Measurements from ENCODE around the gene DPCD.
"Not testable (repeated sequence)": the region's sequence is repeated elsewhere in the genome, so short reads cannot be mapped to it uniquely, and the experiment has no call there.

Gene DPCD

DNA sequence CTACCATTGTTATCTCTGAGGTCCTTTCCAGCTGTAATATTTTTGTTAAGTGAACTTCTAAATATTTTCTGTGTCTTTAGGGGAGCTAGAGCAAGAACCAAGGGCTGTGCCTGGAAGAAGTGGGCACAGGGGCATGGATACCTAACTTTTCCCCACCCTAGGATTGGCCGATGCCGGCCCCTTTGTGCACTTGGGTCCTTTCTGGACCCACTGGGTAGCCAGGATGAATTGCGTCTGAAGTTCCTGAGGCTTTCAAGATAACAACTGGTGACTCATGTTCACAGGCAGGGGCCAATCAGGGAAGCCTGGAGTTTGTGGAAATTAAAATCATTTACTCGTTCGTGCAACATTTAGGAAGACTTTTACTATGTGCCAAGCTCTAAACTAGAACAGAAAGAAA is 758 bp downstream of the DPCD start:
- no peak for DNase-seq

DNA sequence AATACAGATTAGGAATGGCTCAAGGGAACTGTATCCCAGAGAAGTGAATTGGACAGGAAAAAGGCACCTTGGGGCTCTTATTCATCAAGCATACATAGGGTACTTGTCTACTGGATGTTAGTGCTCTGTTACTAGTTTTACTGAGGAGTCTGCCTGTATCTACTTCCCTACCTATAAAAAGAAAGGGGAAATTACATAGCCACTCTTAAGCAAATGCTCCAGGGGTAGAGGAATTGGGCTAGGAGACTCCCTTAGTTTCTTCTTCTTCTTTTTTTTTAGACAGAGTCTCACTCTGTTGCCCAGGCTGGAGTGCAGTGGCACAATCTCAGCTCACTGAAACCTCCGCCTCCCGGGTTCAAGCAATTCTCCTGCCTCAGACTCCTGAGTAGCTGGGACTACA is 5.2 kb downstream of the DPCD start:
- DNase-seq: not testable (repeated sequence)

DNA sequence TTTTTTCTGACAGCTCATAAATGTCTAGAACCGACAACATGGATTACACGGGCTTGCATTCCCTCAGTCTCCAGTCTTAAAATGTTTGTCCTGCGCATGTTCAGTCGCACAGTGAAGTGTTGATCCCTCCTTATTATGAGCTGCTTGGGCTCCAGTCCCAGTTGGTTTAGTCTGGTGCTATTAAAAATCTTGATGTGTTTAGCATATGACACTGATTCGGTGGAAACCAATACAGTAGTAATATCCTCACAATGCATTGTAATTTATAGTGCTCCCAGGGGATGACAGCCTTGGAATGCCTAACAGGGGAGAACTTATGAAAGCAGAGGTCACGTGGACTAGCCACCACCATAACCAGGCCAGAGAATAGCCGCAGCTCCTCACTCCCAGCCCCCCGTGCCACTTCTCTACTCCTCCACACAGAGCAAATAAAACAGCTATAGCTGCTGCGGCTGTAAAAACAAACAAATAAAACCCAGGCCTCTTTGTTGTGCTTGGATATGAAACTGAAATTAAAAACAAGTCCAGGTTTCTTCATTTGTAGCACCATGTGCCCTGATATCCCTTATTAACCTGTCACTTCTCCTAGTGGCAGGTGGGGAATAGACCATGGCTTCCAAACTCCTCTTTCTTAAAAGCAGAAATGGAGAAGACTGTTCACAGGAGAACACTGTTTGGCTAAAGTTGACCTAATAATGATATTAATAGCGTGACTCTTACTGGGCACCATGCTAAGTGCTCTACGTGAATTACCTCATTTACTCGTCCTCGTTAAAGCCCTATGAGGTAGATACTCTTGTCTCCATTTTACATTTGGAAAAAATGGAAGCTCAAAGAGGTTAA is 7.7 kb downstream of the DPCD start:
- no peak for DNase-seq

DNA sequence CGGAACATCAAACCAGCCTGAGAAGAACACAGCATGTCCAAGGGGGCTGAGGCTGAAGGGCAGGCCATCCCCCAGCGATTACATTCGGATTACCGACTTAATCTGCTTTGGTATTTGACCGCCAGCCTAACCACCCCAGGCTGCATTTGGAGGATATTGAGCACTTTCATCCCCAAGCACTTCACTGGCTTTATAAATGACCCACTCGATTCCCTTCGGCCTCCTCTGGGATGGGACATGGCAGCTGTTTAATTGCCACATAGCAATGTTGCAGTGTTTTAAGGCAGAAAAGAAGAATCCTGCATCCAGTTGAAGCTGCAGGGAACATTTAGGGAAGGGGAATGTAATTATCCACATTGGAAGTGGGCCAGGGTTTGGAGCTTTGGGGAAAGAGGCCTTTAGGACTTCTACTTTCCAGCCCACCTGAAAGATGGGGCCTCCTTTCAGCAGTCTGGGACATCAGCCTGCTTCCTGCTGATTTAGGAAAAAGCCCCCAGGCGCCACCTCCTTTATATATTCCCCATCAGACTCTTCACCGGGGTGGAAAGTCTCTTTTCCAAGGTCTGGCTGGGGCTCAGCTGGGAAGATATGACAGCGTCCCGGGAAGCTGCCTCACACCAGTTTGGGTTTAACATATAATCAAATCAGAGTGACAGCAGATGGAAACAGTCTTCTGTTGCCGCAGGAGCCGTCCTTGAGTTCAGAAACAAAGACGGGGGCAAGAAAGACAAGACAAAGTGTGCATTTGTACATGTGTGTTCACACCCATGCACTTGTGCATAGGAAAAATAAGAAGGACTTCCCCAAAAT is 9.2 kb downstream of the DPCD start:
- DNase-seq: no peak

DNA sequence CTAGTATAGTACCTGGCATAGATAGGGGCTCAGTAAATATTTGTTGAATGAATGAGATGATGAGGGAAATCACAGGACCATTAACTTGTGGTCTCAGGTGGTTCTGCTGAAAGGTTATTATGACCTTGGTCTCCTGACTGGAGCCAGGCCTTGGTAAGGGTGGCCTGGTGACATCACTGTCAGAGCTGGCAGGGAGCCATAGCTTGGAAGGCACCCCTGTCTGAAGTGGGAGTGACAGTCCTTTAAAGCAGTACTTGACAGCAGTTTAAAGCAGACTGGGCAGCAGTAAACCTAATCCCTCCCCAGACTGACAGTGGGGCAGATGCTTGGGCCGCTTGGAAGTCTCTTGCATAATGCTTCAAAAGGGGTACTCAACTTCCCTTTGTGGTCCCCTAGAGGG is 13.4 kb downstream of the DPCD start:
- peak; percentile 42 for DNase-seq

DNA sequence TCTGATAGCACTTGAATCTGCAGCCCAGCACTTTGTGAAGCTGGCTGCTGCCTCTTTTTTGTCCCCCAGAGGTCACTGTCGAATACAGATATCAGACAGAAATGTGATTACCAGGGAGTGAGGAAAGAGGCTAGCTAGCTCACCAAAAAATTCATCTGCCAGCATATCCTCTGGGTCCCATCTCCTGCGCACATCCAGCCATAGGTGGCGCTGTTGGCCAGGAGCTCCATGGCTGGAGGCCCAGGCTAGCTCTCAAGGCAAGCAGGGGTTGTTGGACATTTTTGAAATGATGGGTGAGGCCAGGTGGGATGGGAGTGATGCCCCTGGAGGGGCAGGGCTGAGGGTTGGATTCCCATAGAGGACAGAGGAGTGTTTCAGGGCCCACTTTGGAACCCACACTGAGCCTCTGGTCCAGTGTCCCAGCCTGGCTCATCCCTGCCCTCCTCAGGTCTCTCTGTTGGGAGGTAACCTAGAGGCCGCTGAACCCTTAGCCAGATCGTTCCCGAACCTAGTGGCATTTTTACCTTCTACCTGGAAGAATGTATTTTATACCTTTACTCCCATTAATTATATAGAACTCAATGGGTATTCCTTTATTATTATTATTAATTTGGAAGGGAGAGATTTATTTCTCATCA is 14.8 kb downstream of the DPCD start:
- peak; percentile 20 for DNase-seq

DNA sequence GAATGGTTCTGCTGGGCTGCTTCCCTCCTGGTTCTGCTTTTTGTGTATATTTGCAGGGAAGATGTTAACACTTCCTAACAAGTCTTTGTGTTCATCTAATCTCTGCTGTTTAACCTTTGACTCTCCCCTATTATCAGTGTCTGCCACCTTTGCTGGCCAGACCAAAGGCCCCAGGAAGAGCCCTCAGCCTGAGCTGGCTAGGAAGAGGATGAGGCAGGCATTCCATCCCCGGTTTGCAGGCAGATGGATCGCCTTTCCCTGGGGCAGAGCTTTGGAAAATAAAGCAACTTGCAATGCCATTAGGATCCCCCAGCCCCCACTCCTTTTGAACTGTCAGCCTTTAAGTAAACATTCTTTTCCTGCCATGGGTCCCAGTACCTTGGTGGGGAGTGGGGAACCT is 19.0 kb downstream of the DPCD start:
- no peak for DNase-seq

DNA sequence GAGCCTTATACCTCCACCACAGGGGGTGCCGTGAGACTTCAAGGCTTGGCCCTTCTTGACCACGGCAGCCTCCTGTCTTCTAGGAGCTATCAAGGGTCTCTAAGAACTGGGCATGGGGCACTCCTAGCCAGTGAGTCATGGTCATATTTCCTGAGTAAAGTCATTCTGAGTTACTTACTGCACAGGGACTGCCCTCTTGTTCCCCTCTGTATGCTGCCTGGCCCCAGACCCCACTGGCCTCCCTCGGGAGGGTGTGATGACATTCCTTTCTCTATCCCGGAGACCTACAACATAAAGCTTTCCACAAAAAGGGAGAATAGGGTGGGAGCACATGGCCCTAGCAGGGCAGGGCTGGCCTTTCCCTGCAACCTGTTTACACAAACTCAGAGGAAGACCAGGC is 21.4 kb downstream of the DPCD start:
- DNase-seq: no peak

DNA sequence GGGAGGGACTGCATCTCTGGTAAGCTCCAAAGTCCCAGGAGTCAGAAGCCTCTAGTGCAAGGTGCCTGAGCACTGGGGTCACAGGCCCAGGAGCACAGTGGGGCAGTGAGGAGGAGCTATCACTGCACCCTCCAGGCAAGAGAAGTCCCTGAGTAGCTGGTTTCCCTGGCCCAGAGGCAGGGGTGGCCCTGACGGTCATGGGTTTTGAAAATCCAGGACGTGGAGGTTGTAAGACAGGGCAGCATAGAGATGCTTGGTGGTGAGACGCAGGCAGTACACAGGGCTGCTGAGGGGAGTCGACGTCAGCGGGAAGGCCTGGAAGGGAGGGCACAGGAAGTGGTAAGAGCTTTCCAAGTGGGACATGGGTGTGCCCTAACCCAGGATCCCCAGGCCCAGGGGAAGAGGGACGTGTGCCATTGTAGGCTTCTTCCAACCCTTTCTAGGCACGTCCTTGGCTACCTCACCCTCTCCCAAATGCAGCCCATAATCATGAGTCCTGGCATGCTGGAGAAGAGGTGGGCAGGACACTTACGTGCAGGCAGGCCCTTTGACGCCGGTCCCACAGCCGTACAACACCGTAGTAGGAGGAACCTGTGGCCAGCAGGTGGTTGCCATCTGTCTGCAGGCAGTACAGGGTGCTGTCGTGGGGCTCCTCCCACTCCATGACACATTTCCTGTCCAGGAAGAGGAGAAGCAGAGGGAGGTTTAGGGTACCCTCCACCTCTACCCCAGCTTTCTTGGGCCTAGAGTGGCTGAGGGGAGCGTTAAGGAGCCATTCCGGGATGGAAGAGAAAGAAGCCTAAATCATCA is 23.2 kb downstream of the DPCD start:
- DNase-seq: no peak

DNA sequence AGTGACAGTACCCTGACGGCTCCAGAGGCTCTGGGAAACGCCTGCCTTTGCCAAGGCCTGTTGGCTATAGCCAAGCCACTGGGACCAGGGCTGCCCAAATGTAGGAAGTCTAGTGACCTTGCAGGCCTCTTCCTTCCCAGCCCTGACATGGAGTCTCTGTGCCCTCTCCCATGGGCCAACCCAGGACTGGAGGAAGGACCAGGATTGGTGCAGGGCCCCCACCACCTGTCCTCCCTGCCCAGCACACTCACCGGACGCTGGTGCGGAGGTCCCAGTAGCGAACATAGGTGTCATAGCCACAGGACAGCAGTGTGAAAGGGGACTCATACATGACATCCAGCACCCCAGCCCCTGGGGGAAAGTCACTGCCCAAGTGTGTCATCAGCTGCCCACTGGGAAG is 24.0 kb downstream of the DPCD start:
- DNase-seq: no peak

DNA sequence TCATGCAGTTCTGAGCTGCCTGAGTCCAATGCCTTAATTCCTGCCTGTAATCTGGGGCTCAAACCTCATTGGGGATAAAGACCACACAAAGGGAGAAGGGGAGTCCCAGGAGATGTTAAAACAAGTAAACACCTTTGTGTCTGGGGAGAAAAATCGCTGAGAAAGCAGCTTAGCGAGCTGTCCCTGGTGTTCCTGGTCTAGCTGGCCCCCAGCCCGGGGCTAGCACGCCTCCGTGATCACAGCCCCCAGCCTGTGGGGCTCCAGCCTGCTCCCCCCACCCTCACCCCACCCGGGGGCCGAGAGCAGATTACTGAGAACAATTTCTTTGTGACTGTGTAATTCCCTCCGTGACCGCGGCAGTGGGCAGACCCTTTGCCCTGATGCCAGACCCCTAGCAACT is 24.8 kb downstream of the DPCD start:
- no peak for DNase-seq

DNA sequence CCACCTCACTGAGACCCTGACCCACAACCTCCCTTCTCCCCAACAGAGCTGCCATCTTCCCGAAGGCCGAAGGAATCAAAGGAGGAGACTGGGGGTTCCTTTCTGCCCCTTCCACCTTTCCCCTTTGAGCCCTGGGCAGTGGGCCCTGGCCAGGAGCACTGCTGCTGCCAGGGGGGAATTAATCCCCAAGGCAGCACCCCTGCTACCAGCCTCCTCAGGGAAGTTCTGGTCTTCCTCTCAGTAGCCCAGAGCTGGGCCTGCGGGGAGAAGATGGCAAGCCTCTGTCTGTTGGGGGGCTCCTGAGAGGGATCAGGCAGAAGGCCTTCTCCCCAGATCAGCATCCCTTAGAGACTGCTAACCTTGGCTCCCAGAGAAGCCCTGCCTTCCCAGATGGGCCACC is 25.5 kb downstream of the DPCD start:
- no peak for DNase-seq

DNA sequence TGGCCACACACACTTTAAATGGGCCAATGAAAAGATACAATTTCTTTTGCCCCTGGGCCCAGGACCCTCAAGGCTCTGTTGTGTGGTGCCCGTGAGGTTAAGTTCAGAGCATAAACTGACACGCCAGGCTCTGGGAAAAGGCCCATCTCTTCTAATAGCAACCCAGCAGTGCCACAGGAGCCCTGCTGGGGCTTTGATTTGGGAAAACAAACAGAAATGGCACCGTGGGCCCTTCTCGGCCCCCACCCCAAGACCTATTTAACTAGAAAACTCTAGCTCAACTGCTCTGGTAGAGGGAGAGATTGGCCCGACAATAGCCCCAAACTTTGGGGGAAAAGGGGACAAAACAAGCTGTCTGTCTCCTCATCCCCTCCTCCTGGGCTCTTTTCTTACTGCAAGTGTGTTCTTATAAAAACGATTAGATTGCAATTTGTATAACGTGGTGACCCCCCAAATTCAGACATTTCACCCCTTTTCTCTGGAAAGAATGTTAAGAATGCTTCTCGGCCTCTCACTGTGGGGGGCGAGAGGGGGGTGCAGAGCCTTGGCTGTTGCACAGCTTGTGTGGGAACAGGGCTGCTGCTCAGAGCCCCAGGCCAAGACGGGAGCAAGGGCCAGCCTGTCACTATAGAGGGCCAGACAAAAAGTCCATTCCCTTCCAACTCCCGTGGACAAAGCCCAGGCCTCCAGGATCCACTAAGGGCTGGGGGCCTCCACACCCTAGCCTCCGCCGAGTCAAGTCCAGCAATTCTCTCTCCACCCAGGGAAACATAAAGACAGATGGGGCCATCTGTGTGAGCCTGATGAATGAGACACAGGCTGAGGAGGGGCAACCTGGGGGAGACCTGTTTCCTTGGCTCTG is 26.8 kb downstream of the DPCD start:
- no peak for DNase-seq

DNA sequence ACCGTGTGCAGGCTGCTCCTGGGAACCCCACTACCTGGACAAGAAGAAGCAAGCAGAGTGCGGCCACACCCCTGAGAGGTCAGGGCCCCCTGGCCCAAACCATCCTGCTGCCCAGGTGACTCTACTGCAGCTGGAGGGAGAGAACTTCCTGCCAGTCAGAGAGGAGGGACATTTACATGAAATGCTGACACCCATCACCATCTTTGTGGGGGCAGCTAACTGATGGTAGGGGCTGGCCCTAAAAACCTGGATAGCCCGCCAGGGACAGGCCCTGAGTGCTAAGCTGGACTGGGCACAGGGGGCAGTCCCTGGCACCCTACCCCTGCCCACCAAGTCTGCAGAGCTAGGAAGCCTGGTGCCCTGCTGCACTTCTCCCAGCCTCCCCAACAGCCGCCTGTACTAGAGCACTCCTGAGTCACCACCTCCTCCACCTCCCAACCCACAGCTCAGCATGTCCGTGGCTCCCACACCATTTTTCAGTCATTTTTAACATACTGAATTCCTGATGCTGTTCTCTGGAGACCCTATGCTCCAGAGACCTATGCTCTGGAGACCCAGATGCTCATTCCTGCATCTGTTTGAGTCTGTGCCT is 27.5 kb downstream of the DPCD start:
- DNase-seq: no peak

DNA sequence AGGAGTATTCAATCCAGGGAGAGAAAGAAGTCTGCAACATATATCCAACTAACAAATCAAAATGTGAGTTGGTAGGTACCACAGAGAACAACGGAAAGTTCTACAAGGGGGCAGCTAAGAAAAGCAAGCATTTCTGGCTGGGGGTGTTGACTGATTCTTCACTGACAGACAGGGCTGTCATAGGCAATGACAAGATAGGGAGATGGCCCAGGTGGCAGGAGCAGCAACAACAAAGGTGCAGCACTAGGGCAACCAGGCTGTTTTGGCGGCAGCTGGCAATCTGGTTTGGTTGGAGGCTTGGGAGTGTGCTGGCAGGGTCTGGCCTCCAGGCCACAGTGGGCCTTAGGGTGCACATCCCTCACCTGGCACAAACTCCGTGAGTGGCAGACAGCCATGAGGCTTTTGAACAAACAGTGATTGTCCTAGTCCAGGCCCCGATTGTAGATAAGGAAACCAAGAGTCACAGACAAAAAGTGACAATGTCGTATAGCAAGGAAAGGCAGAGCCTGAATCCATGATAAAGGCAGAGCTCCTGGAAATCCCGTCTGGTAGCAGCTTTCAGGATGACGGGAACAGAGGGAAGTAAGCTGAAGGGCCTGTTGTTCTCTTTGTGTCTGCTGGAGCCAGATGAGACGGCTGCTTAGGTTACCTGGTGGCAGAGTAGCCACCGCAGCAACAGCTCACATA is 28.4 kb downstream of the DPCD start:
- DNase-seq: no peak

DNA sequence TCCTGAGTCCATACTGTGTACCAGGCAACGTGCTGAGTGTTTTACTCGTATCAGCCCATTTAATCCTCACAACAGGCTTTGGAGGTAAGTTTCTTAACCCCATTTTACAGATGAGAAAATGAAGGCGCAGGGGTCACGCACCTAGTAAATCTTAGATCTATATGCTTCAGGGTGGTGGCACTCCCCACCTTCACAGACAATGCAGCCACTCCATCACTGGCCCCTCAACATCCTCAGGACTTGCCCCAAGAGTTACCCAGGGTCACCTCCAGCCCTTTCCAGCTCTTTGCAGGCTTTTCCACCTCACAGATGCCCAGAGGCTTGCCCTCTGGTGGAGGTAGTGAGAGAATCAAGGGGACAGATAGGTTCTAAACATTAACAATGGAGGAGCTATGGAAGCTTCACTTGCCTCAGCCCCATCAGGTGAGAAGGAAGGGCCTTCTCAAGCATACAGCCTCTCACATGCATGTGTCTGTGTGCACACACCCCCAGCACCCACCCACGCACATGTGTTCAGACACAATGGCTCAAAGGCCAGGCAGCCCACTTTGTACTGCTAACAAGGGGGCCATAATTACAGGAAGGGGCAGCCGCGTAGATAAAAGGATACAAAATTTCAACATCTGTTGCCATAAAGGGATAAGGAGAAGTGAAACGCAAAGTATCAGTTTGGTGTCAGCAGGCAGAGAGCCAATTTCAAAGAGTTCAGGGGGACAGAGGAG is 29.1 kb downstream of the DPCD start:
- DNase-seq: no peak

DNA sequence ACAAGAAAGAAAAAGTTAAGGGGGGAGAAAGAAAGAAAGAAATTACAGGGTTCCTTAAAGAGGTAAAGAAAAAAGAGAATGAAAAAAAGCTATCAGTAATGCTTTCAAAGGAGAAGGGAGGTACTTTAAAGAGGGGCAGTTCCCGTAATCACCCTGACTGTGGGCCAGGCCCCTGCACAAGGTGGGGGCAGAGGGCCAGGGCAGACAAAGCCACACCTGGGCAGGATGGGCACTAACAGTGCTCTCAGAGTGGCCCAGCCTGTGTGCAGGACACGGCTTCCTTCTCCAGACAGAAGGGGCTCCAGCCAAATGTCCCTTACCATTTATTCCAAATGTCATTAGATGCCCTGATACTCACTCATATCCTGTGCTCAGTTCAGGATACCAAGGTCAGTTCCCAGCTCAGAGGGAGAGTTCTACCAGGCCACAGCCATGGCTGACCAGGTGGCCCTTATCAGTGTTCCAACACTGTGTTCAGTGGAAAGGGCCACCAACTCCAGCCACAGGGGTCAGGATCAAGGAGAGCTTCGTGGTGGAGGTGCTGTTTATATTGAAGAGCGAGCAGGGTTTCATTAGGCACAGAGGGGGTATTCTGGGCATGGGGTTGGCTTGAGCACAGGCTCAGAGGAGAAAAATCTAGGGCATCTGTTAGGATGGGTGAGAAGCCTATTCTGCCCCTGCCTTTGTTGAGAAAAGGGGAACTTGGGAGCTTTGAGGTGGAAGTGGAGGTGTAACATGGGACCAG is 29.9 kb downstream of the DPCD start:
- DNase-seq: no peak

DNA sequence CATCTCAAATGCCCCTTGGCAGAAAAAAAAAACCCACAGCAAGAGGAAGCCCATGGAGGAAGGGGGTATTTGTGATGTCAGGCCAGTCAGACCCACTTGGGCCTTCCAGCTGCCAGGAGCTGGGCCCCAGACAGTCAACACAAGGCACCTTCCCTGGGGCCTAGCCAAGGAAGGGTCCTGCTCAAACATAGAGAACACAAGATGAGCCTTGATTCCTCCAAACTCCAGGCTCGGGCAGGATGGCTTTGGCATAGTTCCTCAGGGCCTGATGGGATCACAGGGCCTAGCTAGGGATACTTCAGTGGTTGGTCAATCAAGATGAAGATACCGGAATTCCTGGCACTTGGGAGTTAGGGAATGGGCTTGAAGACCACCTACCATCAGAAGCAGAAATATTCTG is 30.8 kb downstream of the DPCD start:
- DNase-seq: no peak

DNA sequence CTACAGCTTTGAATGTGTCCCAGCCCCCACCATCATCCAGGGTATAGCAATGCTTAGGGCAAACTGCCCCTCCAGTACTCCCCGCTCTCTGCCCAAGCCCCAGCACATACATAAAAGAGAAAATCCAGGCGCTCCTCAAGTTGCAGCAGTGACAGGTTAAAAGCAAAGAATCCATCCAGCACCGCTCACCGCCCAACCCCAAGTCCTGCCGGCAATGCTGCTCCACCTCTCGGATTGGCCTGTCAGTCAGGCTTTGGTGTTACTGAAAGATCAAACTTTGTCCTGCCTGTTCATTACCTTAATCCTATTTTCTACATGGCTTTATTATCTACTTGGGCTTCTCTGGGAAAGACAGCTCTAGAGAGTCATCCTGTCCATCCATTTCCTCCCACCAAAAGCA is 31.9 kb downstream of the DPCD start:
- no peak for DNase-seq

DNA sequence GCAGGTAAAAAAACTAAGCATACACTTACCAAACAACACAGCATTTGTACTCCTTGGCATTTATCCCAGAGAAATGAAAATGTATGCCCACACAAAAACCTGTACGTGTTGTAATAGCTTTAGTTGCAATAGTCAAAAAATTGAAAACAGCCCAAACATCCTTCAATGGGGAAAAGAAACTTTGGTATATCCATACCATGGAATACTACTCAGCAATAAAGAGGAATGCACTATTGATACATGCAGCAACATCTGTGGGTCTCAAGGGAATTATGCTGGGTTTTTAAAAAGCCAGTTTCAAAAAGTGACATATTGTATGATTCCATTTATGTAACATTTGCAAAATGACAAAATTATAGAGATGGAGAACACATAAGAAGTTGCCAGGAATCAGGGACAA is 35.4 kb downstream of the DPCD start:
- DNase-seq: no peak

Data from NCI-H1092 (cell line).